ENCODE data around the gene IP6K2. TPM values are rescaled to one million over a fixed set of nuclear protein-coding genes. Genes with fewer than 3 reads are reported as not detected.
A peak's percentile ranks its signal among the peaks of the same experiment; 100 is the strongest.

The IP6K2 gene
- total and polyA plus RNA-seq, 2 of the 13 experiments (the other 11 are each of a cell fraction or from before 2014, with no cell fraction given), result 85.5 to 112 TPM

DNA sequence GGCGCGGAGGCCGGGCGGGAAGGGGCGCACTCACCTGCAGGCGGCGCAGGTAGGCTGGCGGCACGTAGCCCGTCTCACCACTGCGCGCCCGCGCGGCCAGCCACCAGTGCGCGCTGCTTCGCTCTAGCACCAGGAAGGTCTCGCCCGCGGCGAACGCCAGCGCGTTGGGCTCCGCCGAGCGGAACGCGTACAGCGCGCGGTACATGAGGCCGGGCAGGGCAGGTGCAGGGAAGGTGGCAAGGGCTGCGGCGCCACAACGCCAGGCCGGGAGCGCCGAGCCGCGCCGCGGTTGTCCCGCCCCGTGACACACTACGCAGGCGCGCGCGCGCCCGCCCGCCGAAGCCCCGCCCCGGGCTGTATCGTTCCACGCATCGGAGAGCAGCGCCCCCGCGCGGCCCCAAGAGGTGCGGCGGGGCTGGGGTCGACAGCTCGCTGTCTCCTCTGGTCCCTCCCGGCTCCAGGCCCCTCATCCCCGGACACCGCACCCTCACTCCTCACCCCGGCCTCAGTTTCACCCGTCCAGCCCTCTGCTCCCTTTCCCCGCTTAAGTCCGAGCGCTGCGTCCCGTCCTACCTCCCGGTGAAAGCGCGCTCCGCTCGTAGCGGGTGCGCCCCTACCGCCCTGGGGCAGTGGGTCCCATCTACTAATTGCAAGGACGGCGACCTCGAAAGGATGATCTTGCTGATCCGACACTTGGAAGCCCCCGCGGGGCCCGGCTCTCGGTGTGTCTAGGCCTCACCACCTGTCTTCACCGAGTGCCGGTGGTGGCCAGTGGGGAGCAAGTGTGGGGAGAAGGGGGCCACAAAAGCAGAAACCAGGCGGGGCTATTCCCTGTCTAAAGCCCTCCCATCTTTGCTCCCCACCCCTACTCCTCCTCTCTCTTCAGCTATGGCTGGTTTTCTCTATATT lies 31.2 kb downstream of the IP6K2 start, which contains the start of gene NCKIPSD (continued):
- TF ChIP-seq, protein P1, sequence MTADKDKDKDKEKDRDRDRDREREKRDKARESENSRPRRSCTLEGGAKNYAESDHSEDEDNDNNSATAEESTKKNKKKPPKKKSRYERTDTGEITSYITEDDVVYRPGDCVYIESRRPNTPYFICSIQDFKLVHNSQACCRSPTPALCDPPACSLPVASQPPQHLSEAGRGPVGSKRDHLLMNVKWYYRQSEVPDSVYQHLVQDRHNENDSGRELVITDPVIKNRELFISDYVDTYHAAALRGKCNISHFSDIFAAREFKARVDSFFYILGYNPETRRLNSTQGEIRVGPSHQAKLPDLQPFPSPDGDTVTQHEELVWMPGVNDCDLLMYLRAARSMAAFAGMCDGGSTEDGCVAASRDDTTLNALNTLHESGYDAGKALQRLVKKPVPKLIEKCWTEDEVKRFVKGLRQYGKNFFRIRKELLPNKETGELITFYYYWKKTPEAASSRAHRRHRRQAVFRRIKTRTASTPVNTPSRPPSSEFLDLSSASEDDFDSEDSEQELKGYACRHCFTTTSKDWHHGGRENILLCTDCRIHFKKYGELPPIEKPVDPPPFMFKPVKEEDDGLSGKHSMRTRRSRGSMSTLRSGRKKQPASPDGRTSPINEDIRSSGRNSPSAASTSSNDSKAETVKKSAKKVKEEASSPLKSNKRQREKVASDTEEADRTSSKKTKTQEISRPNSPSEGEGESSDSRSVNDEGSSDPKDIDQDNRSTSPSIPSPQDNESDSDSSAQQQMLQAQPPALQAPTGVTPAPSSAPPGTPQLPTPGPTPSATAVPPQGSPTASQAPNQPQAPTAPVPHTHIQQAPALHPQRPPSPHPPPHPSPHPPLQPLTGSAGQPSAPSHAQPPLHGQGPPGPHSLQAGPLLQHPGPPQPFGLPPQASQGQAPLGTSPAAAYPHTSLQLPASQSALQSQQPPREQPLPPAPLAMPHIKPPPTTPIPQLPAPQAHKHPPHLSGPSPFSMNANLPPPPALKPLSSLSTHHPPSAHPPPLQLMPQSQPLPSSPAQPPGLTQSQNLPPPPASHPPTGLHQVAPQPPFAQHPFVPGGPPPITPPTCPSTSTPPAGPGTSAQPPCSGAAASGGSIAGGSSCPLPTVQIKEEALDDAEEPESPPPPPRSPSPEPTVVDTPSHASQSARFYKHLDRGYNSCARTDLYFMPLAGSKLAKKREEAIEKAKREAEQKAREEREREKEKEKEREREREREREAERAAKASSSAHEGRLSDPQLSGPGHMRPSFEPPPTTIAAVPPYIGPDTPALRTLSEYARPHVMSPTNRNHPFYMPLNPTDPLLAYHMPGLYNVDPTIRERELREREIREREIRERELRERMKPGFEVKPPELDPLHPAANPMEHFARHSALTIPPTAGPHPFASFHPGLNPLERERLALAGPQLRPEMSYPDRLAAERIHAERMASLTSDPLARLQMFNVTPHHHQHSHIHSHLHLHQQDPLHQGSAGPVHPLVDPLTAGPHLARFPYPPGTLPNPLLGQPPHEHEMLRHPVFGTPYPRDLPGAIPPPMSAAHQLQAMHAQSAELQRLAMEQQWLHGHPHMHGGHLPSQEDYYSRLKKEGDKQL (CRISPR knock-in tag; IDR thresholded peaks at IDR 0.05; ENCODE audit: low read depth), result no peak; the same call in 1 of the 2 replicates
- TF ChIP-seq PPARG (CRISPR knock-in tag; conservative IDR thresholded peaks at IDR 0.05), result 0 out of 2 replicates have a peak, but pooled peaks have one; percentile 13
- peak; percentile 87 for TF ChIP-seq ZNF678 (CRISPR knock-in tag; IDR thresholded peaks at IDR 0.05)
- 0 out of 2 replicates have a peak, but pooled peaks have one; percentile 37 for TF ChIP-seq HDAC2 (CRISPR knock-in tag; IDR thresholded peaks at IDR 0.05)
- peak; percentile 91 for TF ChIP-seq TBP (CRISPR knock-in tag; IDR thresholded peaks at IDR 0.05)
- no peak for TF ChIP-seq ZNF101 (CRISPR knock-in tag; IDR thresholded peaks at IDR 0.05; ENCODE audit: borderline replicate concordance, low read depth)
- TF ChIP-seq, protein P2, sequence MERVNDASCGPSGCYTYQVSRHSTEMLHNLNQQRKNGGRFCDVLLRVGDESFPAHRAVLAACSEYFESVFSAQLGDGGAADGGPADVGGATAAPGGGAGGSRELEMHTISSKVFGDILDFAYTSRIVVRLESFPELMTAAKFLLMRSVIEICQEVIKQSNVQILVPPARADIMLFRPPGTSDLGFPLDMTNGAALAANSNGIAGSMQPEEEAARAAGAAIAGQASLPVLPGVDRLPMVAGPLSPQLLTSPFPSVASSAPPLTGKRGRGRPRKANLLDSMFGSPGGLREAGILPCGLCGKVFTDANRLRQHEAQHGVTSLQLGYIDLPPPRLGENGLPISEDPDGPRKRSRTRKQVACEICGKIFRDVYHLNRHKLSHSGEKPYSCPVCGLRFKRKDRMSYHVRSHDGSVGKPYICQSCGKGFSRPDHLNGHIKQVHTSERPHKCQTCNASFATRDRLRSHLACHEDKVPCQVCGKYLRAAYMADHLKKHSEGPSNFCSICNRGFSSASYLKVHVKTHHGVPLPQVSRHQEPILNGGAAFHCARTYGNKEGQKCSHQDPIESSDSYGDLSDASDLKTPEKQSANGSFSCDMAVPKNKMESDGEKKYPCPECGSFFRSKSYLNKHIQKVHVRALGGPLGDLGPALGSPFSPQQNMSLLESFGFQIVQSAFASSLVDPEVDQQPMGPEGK (CRISPR knock-in tag; IDR thresholded peaks at IDR 0.05), result peak; percentile 37
- TF ChIP-seq, protein P3, sequence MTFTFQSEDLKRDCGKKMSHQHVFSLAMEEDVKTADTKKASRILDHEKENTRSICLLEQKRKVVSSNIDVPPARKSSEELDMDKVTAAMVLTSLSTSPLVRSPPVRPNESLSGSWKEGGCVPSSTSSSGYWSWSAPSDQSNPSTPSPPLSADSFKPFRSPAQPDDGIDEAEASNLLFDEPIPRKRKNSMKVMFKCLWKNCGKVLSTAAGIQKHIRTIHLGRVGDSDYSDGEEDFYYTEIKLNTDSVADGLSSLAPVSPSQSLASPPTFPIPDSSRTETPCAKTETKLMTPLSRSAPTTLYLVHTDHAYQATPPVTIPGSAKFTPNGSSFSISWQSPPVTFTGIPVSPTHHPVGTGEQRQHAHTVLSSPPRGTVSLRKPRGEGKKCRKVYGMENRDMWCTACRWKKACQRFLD (CRISPR knock-in tag; IDR thresholded peaks at IDR 0.05; ENCODE audit: borderline replicate concordance), result peak; percentile 66; the same call in 1 of the 2 replicates
- TF ChIP-seq ZNF546 (CRISPR knock-in tag; conservative IDR thresholded peaks at IDR 0.05), result peak; percentile 64; the same call in 1 of the 2 replicates
- TF ChIP-seq ZFP1 (CRISPR knock-in tag; IDR thresholded peaks at IDR 0.05), result no peak
- no peak; the same call in 1 of the 2 replicates for TF ChIP-seq ZNF605 (CRISPR knock-in tag; IDR thresholded peaks at IDR 0.05)
- no peak; the same call in 1 of the 2 replicates for TF ChIP-seq ZNF747 (CRISPR knock-in tag; IDR thresholded peaks at IDR 0.05; ENCODE audit: borderline replicate concordance)
- TF ChIP-seq SOX13 (IDR thresholded peaks at IDR 0.05), result no peak; the same call in 1 of the 2 replicates
- peak in 1 of 2 experiments; percentile 24; a peak in 1 of 4 replicates for TF ChIP-seq SOX13 (CRISPR knock-in tag; conservative IDR thresholded peaks at IDR 0.05 in 1 of 2, IDR thresholded peaks at IDR 0.05 in 1 of 2)
- TF ChIP-seq EZH2 (conservative IDR thresholded peaks at IDR 0.05; ENCODE audit: low read depth, low read length), result no peak

Data from HepG2 (cell line).